A549 (cell line): ENCODE measurements around the gene MAP3K15. TPM values are rescaled to one million over a fixed set of nuclear protein-coding genes. Genes with fewer than 3 reads are reported as not detected.
"Not testable (repeated sequence)": the region's sequence is repeated elsewhere in the genome, so short reads cannot be mapped to it uniquely, and the experiment has no call there.

Experiments used
- ATAC-seq, 2 experiments: fragments of 200-7000 bp in 1 of 2; fragments of >200 bp in 1 of 2; cut with Nextera tagmentation in 1 of 2; cut with Tn5 transposase in 1 of 2; 3 replicates each; pipeline versions ENCODE4 v1.8.0 to v1.9.1; 2018 to 2020; ENCODE audit warnings: mild to moderate bottlenecking in 1 of 2, moderate library complexity in 1 of 2
- CTCF ChIA-PET: fragments of 300-600 bp; sonication (Branson Sonifier 250); formaldehyde crosslinking; extraction: SDS; loops from one replicate; lab custom pipeline; 2021; ENCODE audit warnings: antibody characterized with exemption, inconsistent platforms; lab: Yijun Ruan, JAX
- POLR2A ChIA-PET: fragments of 350-600 bp; formaldehyde crosslinking; extraction: SDS; loops from one replicate; lab custom pipeline; 2021; ENCODE audit warnings: antibody characterized with exemption, inconsistent platforms; lab: Yijun Ruan, JAX
- DNase-seq, 2 experiments: peaks; one replicate each; pipeline versions ENCODE4 v3.0.0 to v3.0.0-alpha.2; 2011 to 2016; ENCODE audit warnings: low read depth in 1 of 2, low spot score in 1 of 2
- FAIRE-seq: peaks from 2 replicates; lab custom pipeline; 2011; peaks lifted over from hg19 to GRCh38; lab: Jason Lieb, UNC
- H3K27ac ChIP-seq, 2 experiments: fragments of >200 bp; sonication (Bioruptor Twin); formaldehyde crosslinking; 3 replicates each; pipeline ENCODE4 v1.5.1; 2016 to 2017
- H3K4me1 ChIP-seq: fragments of >200 bp; sonication (Bioruptor Twin); formaldehyde crosslinking; 3 replicates; pipeline ENCODE4 v1.6.1; 2016
- H3K4me2 ChIP-seq: fragments of >200 bp; sonication (Bioruptor Twin); formaldehyde crosslinking; 3 replicates; pipeline ENCODE4 v1.6.1; 2016
- H3K4me3 ChIP-seq: fragments of >200 bp; sonication (Bioruptor Twin); formaldehyde crosslinking; 3 replicates; pipeline ENCODE4 v1.5.1; 2016
- H3K9me3 ChIP-seq: fragments of >200 bp; sonication (Bioruptor Twin); formaldehyde crosslinking; 3 replicates; pipeline ENCODE4 v1.6.1; 2016
- BCL3 ChIP-seq: fragments of >200 bp; sonication (Bioruptor Twin); formaldehyde crosslinking; IDR thresholded peaks from 3 replicates; pipeline ENCODE4 v1.6.1; 2016
- CBX8 ChIP-seq: fragments of 200-600 bp; sonication (generic); IDR thresholded peaks from 2 replicates; pipeline ENCODE4 v1.6.1; 2016
- CEBPB ChIP-seq, 2 experiments: fragments of >200 bp in 1 of 2; sonication (Bioruptor Twin) in 1 of 2; formaldehyde crosslinking in 1 of 2; IDR thresholded peaks; 2 replicates each; pipeline ENCODE4 v1.6.1; 2012 to 2016
- EHF ChIP-seq: fragments of 250-450 bp; sonication (Bioruptor Pico); IDR thresholded peaks from 2 replicates; pipeline ENCODE4 v1.5.0; 2020; ENCODE audit warnings: mild to moderate bottlenecking
- ELK1 ChIP-seq: fragments of 150-350 bp; IDR thresholded peaks from 2 replicates; pipeline ENCODE4 v1.6.1; 2014; ENCODE audit warnings: low read depth, mild to moderate bottlenecking, low read length
- ESRRA ChIP-seq: fragments of 150-350 bp; IDR thresholded peaks from 2 replicates; pipeline ENCODE4 v1.6.1; 2014; ENCODE audit warnings: mild to moderate bottlenecking, low read length, borderline replicate concordance
- FOSB ChIP-seq: fragments of 250-450 bp; sonication (Bioruptor Pico); IDR thresholded peaks from 2 replicates; pipeline ENCODE4 v1.5.0; 2020; ENCODE audit warnings: mild to moderate bottlenecking, moderate library complexity
- GATA3 ChIP-seq: IDR thresholded peaks from 2 replicates; pipeline ENCODE4 v1.6.1; 2012; ENCODE audit warnings: borderline replicate concordance
- HES2 ChIP-seq: fragments of >200 bp; sonication (Bioruptor Twin); formaldehyde crosslinking; IDR thresholded peaks from 2 replicates; pipeline ENCODE4 v1.6.1; 2016
- HMGXB4 ChIP-seq: fragments of 250-450 bp; sonication (Bioruptor Pico); IDR thresholded peaks from 2 replicates; pipeline ENCODE4 v1.5.0; 2021; ENCODE audit warnings: mild to moderate bottlenecking, moderate library complexity, borderline replicate concordance
- HOXA7 ChIP-seq: fragments of 250-450 bp; sonication (Bioruptor Pico); IDR thresholded peaks from 2 replicates; pipeline ENCODE4 v1.5.0; 2020; ENCODE audit warnings: mild to moderate bottlenecking, moderate library complexity
- KDM1A ChIP-seq: fragments of 200-600 bp; sonication (generic); IDR thresholded peaks from 2 replicates; pipeline ENCODE4 v1.6.1; 2016; ENCODE audit warnings: low read depth, mild to moderate bottlenecking
- MAZ ChIP-seq: fragments of 150-350 bp; IDR thresholded peaks from 2 replicates; pipeline ENCODE4 v1.6.1; 2014; ENCODE audit warnings: antibody characterized with exemption, low read depth, low read length, borderline replicate concordance
- NFE2L2 ChIP-seq: fragments of 150-350 bp; conservative IDR thresholded peaks from 2 replicates; pipeline ENCODE4 v1.6.1; 2014; ENCODE audit warnings: low read length
- POLR2A ChIP-seq: IDR thresholded peaks from 2 replicates; pipeline ENCODE4 v1.6.1; 2012; ENCODE audit warnings: mild to moderate bottlenecking, low read length
- POLR2AphosphoS2 ChIP-seq: conservative IDR thresholded peaks from 2 replicates; pipeline ENCODE4 v1.6.1; 2012; ENCODE audit warnings: low read length, improper control_type of control experiment, inconsistent platforms
- RAD21 ChIP-seq, 2 experiments: fragments of >200 bp in 1 of 2; sonication (Bioruptor Twin) in 1 of 2; formaldehyde crosslinking in 1 of 2; IDR thresholded peaks in 1 of 2; conservative IDR thresholded peaks in 1 of 2; 2 replicates in 1 of 2; 3 replicates in 1 of 2; pipeline ENCODE4 v1.6.1; 2012 to 2018; ENCODE audit warnings: inconsistent platforms in 1 of 2
- RCOR1 ChIP-seq: fragments of 150-350 bp; IDR thresholded peaks from 2 replicates; pipeline ENCODE4 v1.6.1; 2014; ENCODE audit warnings: antibody characterized with exemption, low read length, low read depth
- REST ChIP-seq: fragments of 200-600 bp; sonication (generic); IDR thresholded peaks from 2 replicates; pipeline ENCODE4 v1.6.1; 2016; ENCODE audit warnings: antibody characterized with exemption, mild to moderate bottlenecking, moderate library complexity
- SMC3 ChIP-seq: fragments of >200 bp; sonication (Bioruptor Twin); formaldehyde crosslinking; IDR thresholded peaks from 3 replicates; pipeline ENCODE4 v1.6.1; 2018; ENCODE audit warnings: inconsistent platforms
- TFCP2L1 ChIP-seq: fragments of 250-450 bp; sonication (Bioruptor Pico); IDR thresholded peaks from 2 replicates; pipeline ENCODE4 v1.5.0; 2021; ENCODE audit warnings: mild to moderate bottlenecking
- TP53 ChIP-seq: fragments of 250-450 bp; sonication (Bioruptor Pico); IDR thresholded peaks from 2 replicates; pipeline ENCODE4 v1.5.0; 2021; ENCODE audit warnings: mild to moderate bottlenecking, moderate library complexity
- ZC3H11A ChIP-seq: fragments of 450-650 bp; IDR thresholded peaks from 2 replicates; pipeline ENCODE4 v1.6.1; 2014; ENCODE audit warnings: antibody characterized with exemption, mild to moderate bottlenecking
- ZFP36 ChIP-seq: fragments of 450-650 bp; IDR thresholded peaks from 2 replicates; pipeline ENCODE4 v1.6.1; 2014; ENCODE audit warnings: borderline replicate concordance; ENCODE audit not compliant: partially characterized antibody
- WGBS: methylation state at CpG from one replicate; pipeline ENCODE4 v1.1.6; 2017; ENCODE audit errors: missing lambda C conversion rate; 5-methylcytosine and 5-hydroxymethylcytosine counted together
- polyA plus RNA-seq, 4 experiments: library from polyadenylated mRNA; depleted of rRNA in 3 of 4; stranded (reverse); fragments of >200 nt; fragmentation: RNase III in 1 of 4; extraction: RNeasy Plus Mini Kit Qiagen cat#74134 plus additional on column Dnase treatment in 1 of 4; gene quantifications; 2 replicates in 3 of 4; 3 replicates in 1 of 4; pipeline ENCODE4 v1.2.3, GENCODE V29; 2011 to 2017

Gene MAP3K15
- polyA plus RNA-seq, 2 of the 4 experiments (the other 2 are of a cell fraction) = 2.3 to 5.7 TPM

GRCh38 chrX:19496711-19497110 is 18.6 kb downstream of the MAP3K15 start:
- DNase-seq (no peak), ATAC-seq (no peak), FAIRE-seq (no peak)
- Histone ChIP-seq H3K9me3 (no peaks in the 10 kb centered on the region), H3K27ac (no peak overlapping the region)
- WGBS = 86% methylated on average over 7 of the region's 7 CpGs
- TF ChIP-seq BCL3 = no peak
- TF ChIP-seq RAD21 (conservative IDR thresholded peaks at IDR 0.05 in 1 of 2, IDR thresholded peaks at IDR 0.05 in 1 of 2) = no peak
- no peak for TF ChIP-seq TFCP2L1
- no peak for TF ChIP-seq ZC3H11A
- TF ChIP-seq KDM1A = no peak
- no peak for TF ChIP-seq REST
- no peak for TF ChIP-seq HES2
- no peak for TF ChIP-seq EHF
- TF ChIP-seq, all 56 proteins: peak for 0
- Histone ChIP-seq H3K4me3 (no peak overlapping the region), H3K4me2 (no peak overlapping the region), H3K4me1 (peaks cover 5% of the 10 kb centered on the region; the same call in 2 of the 3 replicates)
- POLR2A ChIA-PET = no interaction called here
- CTCF ChIA-PET = no interaction called here

GRCh38 chrX:19487520-19488200 is 27.6 kb downstream of the MAP3K15 start:
- ATAC-seq = peak; percentile 37 to 68; a peak in 2 of 6 replicates
- CTCF ChIA-PET = no interaction called here

GRCh38 chrX:19479458-19479857 is 35.9 kb downstream of the MAP3K15 start:
- ATAC-seq (no peak), DNase-seq (no peak), FAIRE-seq (peak; percentile 39)
- Histone ChIP-seq H3K4me2 (no peak overlapping the region), H3K4me1 (no peaks in the 10 kb centered on the region), H3K27ac (no peak overlapping the region), H3K9me3 (no peaks in the 10 kb centered on the region), H3K4me3 (no peak overlapping the region)
- no peak for TF ChIP-seq FOSB (CRISPR knock-in tag)
- TF ChIP-seq NFE2L2 = no peak
- TF ChIP-seq CBX8 = no peak
- TF ChIP-seq ELK1 = no peak
- no peak for TF ChIP-seq GATA3
- TF ChIP-seq POLR2AphosphoS2 = no peak
- no peak for TF ChIP-seq MAZ
- no peak for TF ChIP-seq TP53 (CRISPR knock-in tag)
- no peak for TF ChIP-seq CEBPB (IDR thresholded peaks at IDR 0.05)
- TF ChIP-seq SMC3 = no peak
- TF ChIP-seq RCOR1 = no peak
- TF ChIP-seq ZFP36 = no peak
- no peak for TF ChIP-seq HMGXB4
- no peak for TF ChIP-seq POLR2A
- CTCF ChIA-PET = no interaction called here
- POLR2A ChIA-PET = no interaction called here
- WGBS = 100% methylated on average over 1 of the region's 1 CpG

More at GRCh38 chrX:19487520-19488200, 27.6 kb downstream of the MAP3K15 start:
- peak; percentile 29 to 33 for DNase-seq
- TF ChIP-seq HOXA7 (CRISPR knock-in tag) = no peak
- TF ChIP-seq ESRRA = no peak
- TF ChIP-seq ZC3H11A = no peak
- POLR2A ChIA-PET = no interaction called here
- Histone ChIP-seq H3K4me2 (peak overlapping the region; percentile 75), H3K4me3 (no peak overlapping the region), H3K4me1 (peaks cover 18% of the 10 kb centered on the region), H3K27ac (peak overlapping the region; percentile 51 to 60; a peak in 4 of 6 replicates), H3K9me3 (no peaks in the 10 kb centered on the region)
- WGBS = 7% methylated on average over 3 of the region's 3 CpGs
- FAIRE-seq = no peak

GRCh38 chrX:19468383-19468782 is 46.9 kb downstream of the MAP3K15 start:
- DNase-seq, POLR2A ChIA-PET, H3K4me2 ChIP-seq, H3K9me3 ChIP-seq, H3K4me1 ChIP-seq, H3K4me3 ChIP-seq, H3K27ac ChIP-seq, ATAC-seq: not testable (repeated sequence)
- 80% methylated on average over 2 of the region's 2 CpGs for WGBS
- CTCF ChIA-PET = interaction anchor here (0.6 to 1.5 kb wide), 3 partner anchors 21 to 1123 kb away, joined by 3 read pairs; no protein-coding TSS in a partner anchor
- FAIRE-seq = peak; percentile 88
